Endothelial cell (in vitro differentiated cells): ENCODE measurements around the gene RPL36. TPM values are rescaled to one million over a fixed set of nuclear protein-coding genes. Genes with fewer than 3 reads are reported as not detected.

Experiments
- DNase-seq: peaks from one replicate; pipeline ENCODE4 v3.0.0; 2021; ENCODE audit warnings: low spot score
- H3K27ac Mint-ChIP-seq: one replicate; pipeline ENCODE4 v1.8.0; 2021; ENCODE audit warnings: mixed read lengths, inconsistent platforms; ENCODE audit not compliant: unreplicated experiment
- H3K27me3 Mint-ChIP-seq: one replicate; pipeline ENCODE4 v1.8.0; 2021; ENCODE audit warnings: mild to moderate bottlenecking, moderate library complexity, mixed read lengths, inconsistent platforms; ENCODE audit not compliant: unreplicated experiment
- H3K36me3 Mint-ChIP-seq: one replicate; pipeline ENCODE4 v1.8.0; 2021; ENCODE audit warnings: mild to moderate bottlenecking, low read depth, mixed read lengths, inconsistent platforms; ENCODE audit not compliant: unreplicated experiment
- H3K4me1 Mint-ChIP-seq: one replicate; pipeline ENCODE4 v1.8.0; 2021; ENCODE audit warnings: mild to moderate bottlenecking, mixed read lengths, inconsistent platforms; ENCODE audit not compliant: unreplicated experiment
- H3K4me3 Mint-ChIP-seq: one replicate; pipeline ENCODE4 v1.8.0; 2021; ENCODE audit warnings: mild to moderate bottlenecking, mixed read lengths, inconsistent platforms; ENCODE audit not compliant: unreplicated experiment
- H3K9me3 Mint-ChIP-seq: one replicate; pipeline ENCODE4 v1.8.0; 2021; ENCODE audit warnings: mixed read lengths, inconsistent platforms; ENCODE audit not compliant: unreplicated experiment
- total RNA-seq: library from RNA; stranded (reverse); fragmentation: NEBNext Ultra II Directional; extraction: Animal tissue kit (Norgen Biotek cat#: 25700); gene quantifications from one replicate; pipeline ENCODE4 v1.2.1, GENCODE V29; 2021; ENCODE audit not compliant: unreplicated experiment
- TF ChIP-seq, protein P1 (sequence below): fragments of 200-600 bp; sonication (generic); IDR thresholded peaks from one replicate; pipeline ENCODE4 v1.5.0; 2021; ENCODE audit warnings: antibody characterized with exemption; ENCODE audit not compliant: unreplicated experiment

The RPL36 gene
- total RNA-seq, 1 donor from 2014 or later: 910 TPM

- no peak for DNase-seq
- peak overlapping the region; percentile 26 for H3K4me3 Mint-ChIP-seq
Observed at GRCh38 chr19:5665781-5666513, 24.1 kb upstream of the RPL36 start.

GRCh38 chr19:5666921-5667610, 23.0 kb upstream of the RPL36 start:
- peaks cover 43% of the 10 kb centered on the region for H3K36me3 Mint-ChIP-seq

More at GRCh38 chr19:5665781-5666513, 24.1 kb upstream of the RPL36 start:
- Mint-ChIP-seq H3K27me3 (peaks cover 3% of the 10 kb centered on the region), H3K4me1 (no peaks in the 10 kb centered on the region), H3K36me3 (peaks cover 36% of the 10 kb centered on the region), H3K9me3 (no peaks in the 10 kb centered on the region), H3K27ac (peak overlapping the region; percentile 7)
- TF ChIP-seq, protein P1, sequence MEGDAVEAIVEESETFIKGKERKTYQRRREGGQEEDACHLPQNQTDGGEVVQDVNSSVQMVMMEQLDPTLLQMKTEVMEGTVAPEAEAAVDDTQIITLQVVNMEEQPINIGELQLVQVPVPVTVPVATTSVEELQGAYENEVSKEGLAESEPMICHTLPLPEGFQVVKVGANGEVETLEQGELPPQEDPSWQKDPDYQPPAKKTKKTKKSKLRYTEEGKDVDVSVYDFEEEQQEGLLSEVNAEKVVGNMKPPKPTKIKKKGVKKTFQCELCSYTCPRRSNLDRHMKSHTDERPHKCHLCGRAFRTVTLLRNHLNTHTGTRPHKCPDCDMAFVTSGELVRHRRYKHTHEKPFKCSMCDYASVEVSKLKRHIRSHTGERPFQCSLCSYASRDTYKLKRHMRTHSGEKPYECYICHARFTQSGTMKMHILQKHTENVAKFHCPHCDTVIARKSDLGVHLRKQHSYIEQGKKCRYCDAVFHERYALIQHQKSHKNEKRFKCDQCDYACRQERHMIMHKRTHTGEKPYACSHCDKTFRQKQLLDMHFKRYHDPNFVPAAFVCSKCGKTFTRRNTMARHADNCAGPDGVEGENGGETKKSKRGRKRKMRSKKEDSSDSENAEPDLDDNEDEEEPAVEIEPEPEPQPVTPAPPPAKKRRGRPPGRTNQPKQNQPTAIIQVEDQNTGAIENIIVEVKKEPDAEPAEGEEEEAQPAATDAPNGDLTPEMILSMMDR: no peak

GRCh38 chr19:5667751-5668271, 22.3 kb upstream of the RPL36 start:
- Mint-ChIP-seq H3K9me3 (no peaks in the 10 kb centered on the region), H3K4me3 (peak overlapping the region; percentile 79), H3K27me3 (peaks cover 5% of the 10 kb centered on the region), H3K27ac (no peak overlapping the region), H3K36me3 (peaks cover 46% of the 10 kb centered on the region), H3K4me1 (no peaks in the 10 kb centered on the region)
- TF ChIP-seq, protein P1: no peak
- DNase-seq: no peak

More at GRCh38 chr19:5666921-5667610, 23.0 kb upstream of the RPL36 start:
- Mint-ChIP-seq H3K27ac (no peak overlapping the region), H3K9me3 (no peaks in the 10 kb centered on the region), H3K4me1 (no peaks in the 10 kb centered on the region), H3K27me3 (peaks cover 5% of the 10 kb centered on the region), H3K4me3 (no peak overlapping the region)
- DNase-seq: no peak
- TF ChIP-seq, protein P1: no peak

DNA sequence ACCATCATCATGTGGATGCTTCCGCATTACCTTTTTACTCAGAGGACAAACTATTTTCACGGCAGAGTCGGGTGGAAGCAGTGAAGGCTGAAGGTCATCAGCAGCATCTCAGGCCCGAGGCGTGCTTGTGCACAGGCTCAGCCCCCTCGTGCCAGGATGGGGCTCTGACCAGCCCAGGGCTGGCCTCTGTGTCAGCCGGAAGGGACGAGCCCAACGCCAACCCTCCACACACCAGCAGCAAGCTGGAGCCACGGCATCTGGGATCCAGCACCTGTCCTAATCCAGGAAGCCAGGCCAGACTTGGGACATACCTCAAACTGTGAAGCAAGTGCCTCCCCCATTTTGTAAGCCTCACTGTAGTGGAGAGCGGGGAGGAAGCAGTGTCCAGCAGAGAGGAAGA, 20.9 kb upstream of the RPL36 start:
- no peak overlapping the region for H3K27ac Mint-ChIP-seq
- H3K27me3 Mint-ChIP-seq: peaks cover 12% of the 10 kb centered on the region
- DNase-seq: no peak
- H3K4me1 Mint-ChIP-seq: no peaks in the 10 kb centered on the region
- no peak overlapping the region for H3K4me3 Mint-ChIP-seq
- TF ChIP-seq, protein P1: no peak
- H3K9me3 Mint-ChIP-seq: no peaks in the 10 kb centered on the region
- peaks cover 46% of the 10 kb centered on the region for H3K36me3 Mint-ChIP-seq
